SK-N-SH treated with all-trans-retinoic acid at 6 μM for 48 hours (cell line): Measurements from ENCODE around the gene ITGB2.

Experiments used
- ATAC-seq: fragments of 200-7000 bp; cut with Tn5 transposase; 3 replicates; pipeline ENCODE4 v1.9.1; 2020; ENCODE audit warnings: mild to moderate bottlenecking, moderate library complexity
- ARNTL ChIP-seq: fragments of 450-650 bp; formaldehyde crosslinking; IDR thresholded peaks from 2 replicates; pipeline ENCODE4 v1.5.0; 2020; ENCODE audit warnings: low read depth, mild to moderate bottlenecking, moderate library complexity, borderline replicate concordance
- BACH2 ChIP-seq: fragments of 250-450 bp; sonication (Bioruptor Pico); IDR thresholded peaks from 2 replicates; pipeline ENCODE4 v1.9.0; 2021; ENCODE audit warnings: mild to moderate bottlenecking, borderline replicate concordance
- CREB5 ChIP-seq: fragments of 250-450 bp; sonication (Bioruptor Pico); IDR thresholded peaks from 2 replicates; pipeline ENCODE4 v1.5.1; 2020; ENCODE audit warnings: low read depth, mild to moderate bottlenecking, moderate library complexity
- CSDC2 ChIP-seq: fragments of 250-450 bp; sonication (Bioruptor Pico); IDR thresholded peaks from 2 replicates; pipeline ENCODE4 v1.5.0; 2020; ENCODE audit warnings: mild to moderate bottlenecking, moderate library complexity
- CSRNP3 ChIP-seq: fragments of 250-450 bp; sonication (Bioruptor Pico); IDR thresholded peaks from 2 replicates; pipeline ENCODE4 v1.5.1; 2021; ENCODE audit warnings: mild to moderate bottlenecking, moderate library complexity
- ESRRG ChIP-seq: fragments of 250-450 bp; sonication (Bioruptor Pico); IDR thresholded peaks from 2 replicates; pipeline ENCODE4 v1.6.1; 2021; ENCODE audit warnings: mild to moderate bottlenecking
- GLIS3 ChIP-seq: fragments of 250-450 bp; sonication (Bioruptor Pico); IDR thresholded peaks from 2 replicates; pipeline ENCODE4 v1.5.0; 2020; ENCODE audit warnings: mild to moderate bottlenecking, moderate library complexity
- ISL1 ChIP-seq: fragments of 250-450 bp; sonication (Bioruptor Pico); IDR thresholded peaks from 2 replicates; pipeline ENCODE4 v2.1.2; 2022; ENCODE audit warnings: mild to moderate bottlenecking, moderate library complexity
- OSR1 ChIP-seq: fragments of 250-450 bp; sonication (Bioruptor Pico); IDR thresholded peaks from 2 replicates; pipeline ENCODE4 v1.8.0; 2022; ENCODE audit warnings: moderate library complexity, mild to moderate bottlenecking, inconsistent platforms
- PATZ1 ChIP-seq: fragments of 250-450 bp; sonication (Bioruptor Pico); IDR thresholded peaks from 2 replicates; pipeline ENCODE4 v1.8.0; 2020; ENCODE audit warnings: mild to moderate bottlenecking, moderate library complexity, borderline replicate concordance
- PPARA ChIP-seq: fragments of 250-450 bp; sonication (Bioruptor Pico); IDR thresholded peaks from 2 replicates; pipeline ENCODE4 v1.5.0; 2020; ENCODE audit warnings: mild to moderate bottlenecking, borderline replicate concordance
- RARB ChIP-seq: fragments of 250-450 bp; sonication (Bioruptor Pico); IDR thresholded peaks from 2 replicates; pipeline ENCODE4 v1.8.0; 2021; ENCODE audit warnings: mild to moderate bottlenecking, moderate library complexity
- SNAI2 ChIP-seq: fragments of 250-450 bp; sonication (Bioruptor Pico); IDR thresholded peaks from 2 replicates; pipeline ENCODE4 v1.5.0; 2020; ENCODE audit warnings: mild to moderate bottlenecking, moderate library complexity
- TCF4 ChIP-seq: fragments of 250-450 bp; sonication (Bioruptor Pico); IDR thresholded peaks from 2 replicates; pipeline ENCODE4 v1.8.0; 2021; ENCODE audit warnings: mild to moderate bottlenecking, moderate library complexity, borderline replicate concordance
- TOX ChIP-seq: fragments of 250-450 bp; sonication (Bioruptor Pico); IDR thresholded peaks from 2 replicates; pipeline ENCODE4 v1.8.0; 2021; ENCODE audit warnings: mild to moderate bottlenecking, moderate library complexity, borderline replicate concordance
- TSHZ2 ChIP-seq: fragments of 250-450 bp; sonication (Bioruptor Pico); IDR thresholded peaks from 2 replicates; pipeline ENCODE4 v1.5.0; 2020; ENCODE audit warnings: mild to moderate bottlenecking, moderate library complexity
- ZC3H10 ChIP-seq: fragments of 250-450 bp; sonication (Bioruptor Pico); IDR thresholded peaks from 2 replicates; pipeline ENCODE4 v1.5.1; 2021; ENCODE audit warnings: mild to moderate bottlenecking, moderate library complexity
- ZNF565 ChIP-seq: fragments of 450-650 bp; formaldehyde crosslinking; conservative IDR thresholded peaks from 2 replicates; pipeline ENCODE4 v1.5.0; 2020; ENCODE audit warnings: low read depth, mild to moderate bottlenecking, moderate library complexity
- ZNF8 ChIP-seq: fragments of 450-650 bp; formaldehyde crosslinking; IDR thresholded peaks from 2 replicates; pipeline ENCODE4 v1.5.0; 2020; ENCODE audit warnings: mild to moderate bottlenecking, moderate library complexity

The ITGB2 gene

GRCh38 chr21:44867999-44868700, 52.5 kb downstream of the ITGB2 start:
- TF ChIP-seq RARB (no peak), PATZ1 (CRISPR knock-in tag) (no peak), CREB5 (no peak), TOX (no peak), CSDC2 (no peak), TSHZ2 (no peak), ZNF565 (CRISPR knock-in tag) (no peak), BACH2 (CRISPR knock-in tag) (no peak), GLIS3 (CRISPR knock-in tag) (no peak)
- TF ChIP-seq, all 23 proteins: peak for 0
- no peak for ATAC-seq

GRCh38 chr21:44867464-44867863, 53.2 kb downstream of the ITGB2 start:
- TF ChIP-seq CREB5, result no peak
- TF ChIP-seq ZNF565 (CRISPR knock-in tag), result no peak
- TF ChIP-seq ISL1 (CRISPR knock-in tag), result no peak
- no peak for ATAC-seq

GRCh38 chr21:44866780-44867179, 53.9 kb downstream of the ITGB2 start:
- no peak for ATAC-seq
- TF ChIP-seq OSR1 (CRISPR knock-in tag) (no peak), TCF4 (CRISPR knock-in tag) (no peak), PPARA (CRISPR knock-in tag) (no peak), GLIS3 (CRISPR knock-in tag) (no peak), TSHZ2 (no peak), ZNF565 (CRISPR knock-in tag) (no peak), ZNF8 (CRISPR knock-in tag) (no peak), SNAI2 (CRISPR knock-in tag) (no peak), ESRRG (CRISPR knock-in tag) (no peak), ZC3H10 (no peak), ARNTL (CRISPR knock-in tag) (no peak), CSRNP3 (CRISPR knock-in tag) (no peak)
